ENCODE data around the gene NEK7. TPM values are rescaled to one million over a fixed set of nuclear protein-coding genes. Genes with fewer than 3 reads are reported as not detected.

Gene NEK7
- total and polyA plus RNA-seq, 2 of the 8 experiments (the other 6 are each of a cell fraction or from before 2014, with no cell fraction given): 5.1 to 10.0 TPM

GRCh38 chr1:198122693-198123092, 34.1 kb upstream of the NEK7 start:
- H2BK120ac ChIP-seq (replicated peaks; ENCODE audit: low read depth, low read length): no peak overlapping the region
- H2BK5ac ChIP-seq (ENCODE audit: low read depth, low read length): no peak overlapping the region
- H3K27me3 ChIP-seq (replicated peaks in 1 of 4; ENCODE audit: control insufficient read depth in 3 of 4, extremely low read depth in 1 of 4, insufficient read depth in 3 of 4, low read length in 3 of 4): no peaks in the 10 kb centered on the region; a peak in 1 of 7 replicates
- no peak overlapping the region for H4K5ac ChIP-seq (ENCODE audit: insufficient read length, low read depth, low read length)
- H3K23ac ChIP-seq (ENCODE audit: insufficient read length): no peak overlapping the region
- H2BK12ac ChIP-seq (ENCODE audit: low read depth, low read length): no peak overlapping the region
- H3K27ac ChIP-seq (ENCODE audit: low read depth, low read length): no peak overlapping the region
- H2BK15ac ChIP-seq (ENCODE audit: low read length): no peak overlapping the region
- H3K9me3 ChIP-seq (ENCODE audit: insufficient read depth in 2 of 2, low read depth in 1 of 2, low read length in 1 of 2): no peaks in the 10 kb centered on the region
- H3K36me3 ChIP-seq (ENCODE audit: control insufficient read depth in 2 of 4, insufficient read depth in 4 of 4, low read length in 3 of 4): no peaks in the 10 kb centered on the region
- no peak overlapping the region for H3K4me3 ChIP-seq (ENCODE audit: extremely low read depth in 1 of 4, insufficient read depth in 2 of 4, low read depth in 3 of 4, low read length in 4 of 4)
- no peak overlapping the region for H3K9ac ChIP-seq (replicated peaks in 1 of 4; ENCODE audit: extremely low read depth in 1 of 4, low read depth in 3 of 4, low read length in 3 of 4)
- ChIA-PET POLR2A (ENCODE audit: partially characterized antibody) (interaction anchor here (0.6 kb wide), 1 partner anchor 39 kb away, joined by 3 read pairs; no protein-coding TSS in a partner anchor), CTCF (ENCODE audit: partially characterized antibody) (interaction anchor here (0.6 to 2.1 kb wide), 4 partner anchors 14 to 259 kb away, joined by 4 to 6 read pairs (median 4); no protein-coding TSS in a partner anchor)
- no peak overlapping the region for H3K56ac ChIP-seq (replicated peaks; ENCODE audit: insufficient read length, low read depth, low read length)
- no peak overlapping the region for H3K18ac ChIP-seq (ENCODE audit: extremely low read depth, low read length)
- H4K20me1 ChIP-seq (replicated peaks in 1 of 2; ENCODE audit: control insufficient read depth in 1 of 2, insufficient read depth in 2 of 2, low read length in 2 of 2): no peaks in the 10 kb centered on the region
- H3K23me2 ChIP-seq (ENCODE audit: low read depth, low read length): no peaks in the 10 kb centered on the region
- WGBS, 2 experiments (ENCODE audit: extremely low coverage in 1 of 2, insufficient coverage in 1 of 2, insufficient read length in 1 of 2, insufficient replicate concordance in 2 of 2, low coverage in 1 of 2, low lambda C conversion rate in 2 of 2, missing lambda C conversion rate in 1 of 2): 90% methylated on average over 1 of the region's 1 CpG; no CpG with 5 or more reads in 1 of the 2 experiments
- DNase-seq (ENCODE audit: low read depth in 1 of 2, low spot score in 2 of 2) (no peak), FAIRE-seq (no peak)
- no peaks in the 10 kb centered on the region for H3K4me1 ChIP-seq (replicated peaks in 1 of 4; ENCODE audit: control insufficient read depth in 3 of 4, insufficient read depth in 4 of 4, low read length in 3 of 4)
- no peak overlapping the region for H4K91ac ChIP-seq (replicated peaks; ENCODE audit: insufficient read length, low read length)
- H4K8ac ChIP-seq (ENCODE audit: extremely low read depth, insufficient read depth, low read length): no peak overlapping the region
- H3K4ac ChIP-seq (replicated peaks; ENCODE audit: insufficient read length, low read depth, low read length): no peak overlapping the region
- no peaks in the 10 kb centered on the region for H3K79me2 ChIP-seq (ENCODE audit: control insufficient read depth in 1 of 2, insufficient read depth in 2 of 2, low read length in 2 of 2)
- H3K79me1 ChIP-seq (ENCODE audit: low read depth, low read length): no peaks in the 10 kb centered on the region
- H3K14ac ChIP-seq (ENCODE audit: insufficient read length): no peak overlapping the region
- H3K4me2 ChIP-seq (ENCODE audit: insufficient read depth in 1 of 2, low read depth in 2 of 2, low read length in 2 of 2): no peak overlapping the region
- no peak overlapping the region for H2BK20ac ChIP-seq (ENCODE audit: low read length)
- H2AK5ac ChIP-seq (ENCODE audit: low read depth, low read length): no peak overlapping the region
- no peak overlapping the region for H2AFZ ChIP-seq (ENCODE audit: low read length)
- no peak for TF ChIP-seq PHF8 (conservative IDR thresholded peaks at IDR 0.05; ENCODE audit: low read depth, low read length)
- TF ChIP-seq USF2 (IDR thresholded peaks at IDR 0.05; ENCODE audit: low read length): no peak
- no peak for TF ChIP-seq BRCA1 (IDR thresholded peaks at IDR 0.05; ENCODE audit: low read depth, low read length)
- no peak for TF ChIP-seq RNF2 (IDR thresholded peaks at IDR 0.05; ENCODE audit: borderline replicate concordance, low read depth, low read length, missing control alignments, poor library complexity, severe bottlenecking)
- TF ChIP-seq BCL11A (IDR thresholded peaks at IDR 0.05; ENCODE audit: low read depth in 2 of 2, low read length in 2 of 2): no peak
- TF ChIP-seq CBX5 (IDR thresholded peaks at IDR 0.05; ENCODE audit: low read depth, low read length): no peak
- no peak for TF ChIP-seq SIN3A (conservative IDR thresholded peaks at IDR 0.05 in 1 of 2, IDR thresholded peaks at IDR 0.05 in 1 of 2; ENCODE audit: low read depth in 1 of 2, low read length in 2 of 2)
- no peak for TF ChIP-seq POLR2AphosphoS5 (IDR thresholded peaks at IDR 0.05; ENCODE audit: low read depth, low read length)
- TF ChIP-seq EP300 (IDR thresholded peaks at IDR 0.05; ENCODE audit: borderline replicate concordance in 1 of 2, low read depth in 2 of 2, low read length in 2 of 2): no peak
- no peak for TF ChIP-seq CREB1 (IDR thresholded peaks at IDR 0.05)
- TF ChIP-seq KDM1A (IDR thresholded peaks at IDR 0.05; ENCODE audit: borderline replicate concordance, low read length): no peak
- TF ChIP-seq CHD1 (IDR thresholded peaks at IDR 0.05; ENCODE audit: low read depth, low read length): no peak
- no peak for TF ChIP-seq EZH2 (IDR thresholded peaks at IDR 0.05; ENCODE audit: low read depth, low read length, severe bottlenecking)

Data from H1 (cell line).